ENCODE results near the gene XXYLT1.

Gene XXYLT1

GRCh38 chr3:195096484-195097330, 174.3 kb downstream of the XXYLT1 start:
- H3K79me2 ChIP-seq (ENCODE audit: insufficient read depth, low read depth), result no peaks in the 10 kb centered on the region
- H4K20me1 ChIP-seq (ENCODE audit: insufficient read depth), result no peaks in the 10 kb centered on the region
- no peak overlapping the region for H3K4me2 ChIP-seq
- H2AFZ ChIP-seq (ENCODE audit: low read depth), result no peak overlapping the region
- H3K9ac ChIP-seq, result no peak overlapping the region
- TF ChIP-seq CTCF (conservative IDR thresholded peaks at IDR 0.05; ENCODE audit: low read depth, low read length), result no peak
- no peaks in the 10 kb centered on the region for H3K27me3 ChIP-seq (ENCODE audit: insufficient read depth, low read depth)
- H3K36me3 ChIP-seq (ENCODE audit: insufficient read depth), result no peaks in the 10 kb centered on the region
- no peaks in the 10 kb centered on the region for H3K4me1 ChIP-seq (ENCODE audit: low read depth, poor library complexity, severe bottlenecking)
- H3K4me3 ChIP-seq (IDR thresholded peaks at IDR 0.05; ENCODE audit: insufficient read depth, low read depth, low read length), result no peak overlapping the region
- no peak overlapping the region for H3K27ac ChIP-seq

GRCh38 chr3:195096053-195096452, 174.9 kb downstream of the XXYLT1 start:
- no peak for TF ChIP-seq CTCF (conservative IDR thresholded peaks at IDR 0.05; ENCODE audit: low read depth, low read length)
- Histone ChIP-seq H2AFZ (ENCODE audit: low read depth) (no peak overlapping the region), H3K4me2 (no peak overlapping the region), H3K9ac (no peak overlapping the region), H3K4me1 (ENCODE audit: low read depth, poor library complexity, severe bottlenecking) (no peaks in the 10 kb centered on the region), H3K27ac (no peak overlapping the region), H3K4me3 (IDR thresholded peaks at IDR 0.05; ENCODE audit: insufficient read depth, low read depth, low read length) (no peak overlapping the region), H3K27me3 (ENCODE audit: insufficient read depth, low read depth) (no peaks in the 10 kb centered on the region), H4K20me1 (ENCODE audit: insufficient read depth) (no peaks in the 10 kb centered on the region), H3K36me3 (ENCODE audit: insufficient read depth) (no peaks in the 10 kb centered on the region), H3K79me2 (ENCODE audit: insufficient read depth, low read depth) (no peaks in the 10 kb centered on the region)

GRCh38 chr3:195095704-195096036, 175.3 kb downstream of the XXYLT1 start:
- no peaks in the 10 kb centered on the region for H4K20me1 ChIP-seq (ENCODE audit: insufficient read depth)
- H3K4me2 ChIP-seq, result no peak overlapping the region
- no peaks in the 10 kb centered on the region for H3K4me1 ChIP-seq (ENCODE audit: low read depth, poor library complexity, severe bottlenecking)
- no peak overlapping the region for H3K9ac ChIP-seq
- H3K27ac ChIP-seq, result no peak overlapping the region
- TF ChIP-seq CTCF (conservative IDR thresholded peaks at IDR 0.05; ENCODE audit: low read depth, low read length), result no peak
- no peaks in the 10 kb centered on the region for H3K79me2 ChIP-seq (ENCODE audit: insufficient read depth, low read depth)
- H3K27me3 ChIP-seq (ENCODE audit: insufficient read depth, low read depth), result no peaks in the 10 kb centered on the region
- H3K36me3 ChIP-seq (ENCODE audit: insufficient read depth), result no peaks in the 10 kb centered on the region
- H3K4me3 ChIP-seq (IDR thresholded peaks at IDR 0.05; ENCODE audit: insufficient read depth, low read depth, low read length), result no peak overlapping the region
- H2AFZ ChIP-seq (ENCODE audit: low read depth), result no peak overlapping the region

- H3K4me1 ChIP-seq (ENCODE audit: low read depth, poor library complexity, severe bottlenecking), result no peaks in the 10 kb centered on the region
- no peak overlapping the region for H3K9ac ChIP-seq
- no peak overlapping the region for H3K4me2 ChIP-seq
- no peaks in the 10 kb centered on the region for H3K36me3 ChIP-seq (ENCODE audit: insufficient read depth)
- no peak overlapping the region for H2AFZ ChIP-seq (ENCODE audit: low read depth)
- TF ChIP-seq CTCF (conservative IDR thresholded peaks at IDR 0.05; ENCODE audit: low read depth, low read length), result no peak
- H3K4me3 ChIP-seq (IDR thresholded peaks at IDR 0.05; ENCODE audit: insufficient read depth, low read depth, low read length), result no peak overlapping the region
- no peaks in the 10 kb centered on the region for H3K27me3 ChIP-seq (ENCODE audit: insufficient read depth, low read depth)
- H3K27ac ChIP-seq, result no peak overlapping the region
- H3K79me2 ChIP-seq (ENCODE audit: insufficient read depth, low read depth), result no peaks in the 10 kb centered on the region
- no peaks in the 10 kb centered on the region for H4K20me1 ChIP-seq (ENCODE audit: insufficient read depth)
Measured at GRCh38 chr3:195095035-195095703, 175.8 kb downstream of the XXYLT1 start.
